Epithelial cell of esophagus (primary cell): ENCODE data around the gene NXNL1.
A peak's percentile ranks its signal among the peaks of the same experiment; 100 is the strongest.

Experiments
- DNase-seq: peaks from one replicate; pipeline ENCODE4 v3.0.0; 2010; ENCODE audit warnings: low read depth
- H3K4me3 ChIP-seq: 2 replicates; pipeline ENCODE4 v1.5.1; 2011; ENCODE audit warnings: mild to moderate bottlenecking, low read length, control low read depth
- TF ChIP-seq, protein P1 (sequence below): IDR thresholded peaks from 2 replicates; pipeline ENCODE4 v1.5.1; 2011; ENCODE audit warnings: low read depth, mild to moderate bottlenecking, low read length, control low read depth, inconsistent platforms; ENCODE audit not compliant: insufficient read depth; ENCODE audit errors: missing control alignments

NXNL1 gene

DNA sequence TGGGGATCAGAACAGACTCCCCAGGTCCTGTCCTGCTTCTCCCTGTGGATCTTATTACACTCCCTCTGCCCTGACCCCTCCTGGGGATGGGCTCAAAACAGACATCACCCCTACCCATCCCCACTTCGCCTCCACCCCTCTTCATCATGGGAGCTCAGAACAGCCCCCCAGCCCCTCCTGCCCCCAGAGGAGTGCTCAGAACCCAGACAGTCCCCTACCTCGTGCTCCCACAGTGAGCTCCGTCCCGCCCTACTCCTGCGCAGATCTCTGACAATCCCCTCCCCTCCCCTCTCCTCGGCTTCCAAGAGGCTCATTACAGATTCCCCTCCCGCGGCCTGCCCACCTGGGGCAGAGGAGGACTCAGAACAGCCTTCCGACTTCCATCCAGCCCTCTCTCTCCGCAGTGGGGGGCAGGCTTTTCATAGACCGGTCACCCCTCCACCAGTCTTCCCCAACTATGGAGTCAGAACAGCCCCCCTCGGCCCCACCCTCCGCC lies 6.1 kb downstream of the NXNL1 start:
- TF ChIP-seq, protein P1, sequence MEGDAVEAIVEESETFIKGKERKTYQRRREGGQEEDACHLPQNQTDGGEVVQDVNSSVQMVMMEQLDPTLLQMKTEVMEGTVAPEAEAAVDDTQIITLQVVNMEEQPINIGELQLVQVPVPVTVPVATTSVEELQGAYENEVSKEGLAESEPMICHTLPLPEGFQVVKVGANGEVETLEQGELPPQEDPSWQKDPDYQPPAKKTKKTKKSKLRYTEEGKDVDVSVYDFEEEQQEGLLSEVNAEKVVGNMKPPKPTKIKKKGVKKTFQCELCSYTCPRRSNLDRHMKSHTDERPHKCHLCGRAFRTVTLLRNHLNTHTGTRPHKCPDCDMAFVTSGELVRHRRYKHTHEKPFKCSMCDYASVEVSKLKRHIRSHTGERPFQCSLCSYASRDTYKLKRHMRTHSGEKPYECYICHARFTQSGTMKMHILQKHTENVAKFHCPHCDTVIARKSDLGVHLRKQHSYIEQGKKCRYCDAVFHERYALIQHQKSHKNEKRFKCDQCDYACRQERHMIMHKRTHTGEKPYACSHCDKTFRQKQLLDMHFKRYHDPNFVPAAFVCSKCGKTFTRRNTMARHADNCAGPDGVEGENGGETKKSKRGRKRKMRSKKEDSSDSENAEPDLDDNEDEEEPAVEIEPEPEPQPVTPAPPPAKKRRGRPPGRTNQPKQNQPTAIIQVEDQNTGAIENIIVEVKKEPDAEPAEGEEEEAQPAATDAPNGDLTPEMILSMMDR = no peak
- no peak for DNase-seq
- H3K4me3 ChIP-seq = no peak overlapping the region

DNA sequence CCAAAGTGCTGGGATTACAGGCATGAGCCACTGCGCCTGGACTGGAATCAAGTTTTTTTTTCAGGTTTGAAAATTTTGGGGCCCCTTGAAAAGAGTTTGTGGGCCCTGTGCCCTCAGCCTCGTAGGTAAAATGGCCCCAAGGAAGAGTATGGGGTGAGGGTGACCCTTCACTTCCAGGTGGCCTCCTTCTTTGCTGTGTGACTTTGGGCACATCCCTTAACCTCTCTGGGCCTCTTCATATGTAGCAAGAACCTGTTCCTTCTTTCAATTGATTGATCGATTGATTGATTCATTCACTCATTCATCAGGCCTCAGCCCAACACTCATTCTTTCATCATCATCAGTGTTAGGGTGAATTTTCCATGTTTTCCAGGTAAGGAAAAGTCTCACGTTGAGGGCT lies 8.9 kb downstream of the NXNL1 start:
- H3K4me3 ChIP-seq = no peak overlapping the region
- no peak for DNase-seq
- TF ChIP-seq, protein P1 = no peak

DNA sequence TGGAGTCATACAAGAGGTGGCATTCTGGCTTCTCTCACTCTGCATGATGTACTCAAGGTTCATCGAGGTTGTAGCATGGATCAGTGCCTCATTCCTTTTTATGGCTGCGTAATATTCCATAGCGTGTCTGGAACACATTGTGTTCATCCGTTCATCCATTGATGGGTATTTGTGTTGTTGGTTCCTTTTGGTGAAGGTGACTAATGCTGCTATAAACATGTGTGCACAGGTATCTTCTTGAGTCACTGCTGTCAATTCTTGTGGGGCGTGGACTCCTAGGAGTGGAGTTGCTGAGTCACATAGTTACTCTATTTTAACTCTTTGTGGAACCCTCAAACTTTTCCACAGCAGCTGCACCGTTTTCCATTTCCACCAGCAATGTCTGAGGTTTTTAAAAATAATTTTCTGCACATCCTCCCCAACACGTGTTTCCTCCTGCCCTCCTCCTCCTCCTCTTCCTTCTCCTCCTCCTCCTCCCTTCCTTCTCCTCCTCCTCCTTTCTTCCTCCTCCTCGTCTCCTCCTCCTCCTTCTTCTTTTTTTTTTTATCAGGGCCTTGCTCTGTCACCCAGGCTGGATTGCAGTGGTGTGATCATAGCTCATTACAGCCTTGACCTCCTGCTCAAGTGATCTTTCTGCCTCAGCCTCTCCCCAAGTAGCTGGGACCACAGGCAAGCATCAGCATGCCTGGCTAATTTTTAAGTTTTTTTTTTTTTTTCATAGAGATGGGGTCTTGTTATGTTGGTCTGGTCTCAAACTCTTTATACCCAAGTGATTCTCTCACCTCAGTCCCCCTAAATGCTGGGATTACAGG lies 10.3 kb downstream of the NXNL1 start:
- TF ChIP-seq, protein P1 = no peak
- H3K4me3 ChIP-seq = no peak overlapping the region
- peak; percentile 98 for DNase-seq

DNA sequence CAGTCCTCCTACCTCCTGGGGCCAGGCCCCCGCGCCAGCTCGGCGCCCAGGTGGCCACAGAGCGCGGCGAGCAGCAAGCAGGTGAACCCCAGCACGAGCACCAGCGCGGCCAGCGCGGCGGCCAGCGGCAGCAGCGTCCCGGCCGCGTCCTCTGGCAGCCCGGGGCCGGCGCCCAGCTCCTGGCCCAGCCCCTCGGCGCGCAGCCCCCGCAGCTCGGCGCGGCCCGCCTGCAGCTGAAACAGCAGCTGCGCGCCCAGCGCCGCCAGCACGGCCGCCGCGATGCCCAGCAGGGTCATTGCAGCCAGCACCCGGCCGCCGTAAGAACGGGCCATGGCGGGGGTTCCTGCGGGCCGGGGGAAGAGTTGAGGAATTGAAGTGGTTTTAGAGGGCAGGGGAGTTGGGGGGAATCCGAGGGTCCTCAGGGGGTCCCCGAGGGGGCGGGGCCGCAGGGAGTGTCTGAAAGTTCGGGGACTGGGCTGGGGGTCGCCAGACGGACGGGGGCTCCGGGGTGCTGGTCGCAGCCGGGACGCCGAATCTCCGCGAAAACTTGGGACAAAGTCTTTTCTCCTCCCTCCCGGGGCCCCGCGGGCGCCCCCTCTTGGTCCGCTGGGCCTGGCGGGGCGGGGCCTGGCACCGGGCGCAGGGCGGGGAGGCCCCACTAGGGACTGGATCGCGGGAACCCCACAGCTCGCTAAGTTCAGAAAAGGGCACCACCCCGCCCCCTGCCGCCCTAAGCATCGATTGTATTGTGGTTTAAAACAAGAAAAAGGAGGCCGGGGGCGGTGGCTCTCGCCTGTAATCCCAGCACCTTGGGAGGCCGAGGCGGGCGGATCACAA lies 12.4 kb downstream of the NXNL1 start, which contains the start of gene TMEM221:
TMEM221 (minus strand) TSS at position 538 of the 837 bp plus-strand sequence; CDS start at position 332, 206 bp downstream.
- TF ChIP-seq, protein P1 = peak; percentile 26
- peak; percentile 27 for DNase-seq
- peak within 1 kb of the TSS; percentile 35 for H3K4me3 ChIP-seq

DNA sequence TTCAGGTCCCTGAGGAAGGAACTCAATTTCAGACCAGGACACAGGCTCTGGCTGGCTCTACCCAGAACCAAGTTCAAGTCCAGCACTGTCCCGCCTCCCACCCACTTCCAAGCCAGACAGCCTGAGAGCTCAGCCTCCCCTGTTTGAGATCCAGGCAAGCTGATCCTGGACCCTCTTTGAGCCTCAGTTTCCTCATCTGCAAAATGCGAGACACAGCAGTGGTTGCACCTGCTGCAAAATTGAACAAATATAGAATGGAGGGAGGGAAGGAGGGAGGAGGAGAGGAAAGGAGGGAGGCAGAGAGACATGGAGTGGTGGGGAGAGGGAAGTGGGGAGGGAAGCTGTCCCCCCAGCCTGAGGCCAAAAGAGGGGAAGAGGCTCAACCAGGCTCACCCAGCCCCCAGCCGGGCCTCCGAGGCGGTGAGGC lies 13.0 kb downstream of the NXNL1 start:
- no peak for DNase-seq
- TF ChIP-seq, protein P1 = no peak
- H3K4me3 ChIP-seq = no peak overlapping the region

DNA sequence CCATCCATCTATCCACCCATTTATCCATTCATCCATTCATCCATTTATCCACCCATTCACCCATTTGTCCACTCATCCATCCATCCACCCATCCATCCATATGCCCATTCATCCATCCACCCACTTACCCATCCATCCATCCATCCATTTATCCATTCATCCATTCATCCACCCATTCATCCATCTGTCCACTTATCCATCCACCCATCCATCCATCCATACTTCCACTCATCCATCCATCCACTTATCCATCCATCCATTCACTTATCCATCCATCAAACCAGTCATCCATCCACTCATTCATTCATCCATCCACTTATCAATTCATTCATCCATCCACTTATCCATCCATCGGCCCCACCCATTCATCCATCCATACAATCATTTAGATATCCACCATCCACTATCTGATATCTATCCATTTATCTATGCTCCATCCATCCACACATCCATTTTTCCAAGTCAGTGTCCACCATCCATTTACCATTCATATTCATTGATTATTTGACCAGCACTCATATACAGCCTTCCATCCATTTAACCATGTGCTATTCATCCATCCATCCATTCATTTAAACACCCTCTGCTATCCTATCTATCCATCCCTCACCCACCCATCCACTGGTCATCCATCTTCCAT lies 15.1 kb downstream of the NXNL1 start:
- TF ChIP-seq, protein P1 = no peak
- H3K4me3 ChIP-seq = no peak overlapping the region
- no peak for DNase-seq
